ENCODE data around the gene MIGA1.

Gene MIGA1

DNA sequence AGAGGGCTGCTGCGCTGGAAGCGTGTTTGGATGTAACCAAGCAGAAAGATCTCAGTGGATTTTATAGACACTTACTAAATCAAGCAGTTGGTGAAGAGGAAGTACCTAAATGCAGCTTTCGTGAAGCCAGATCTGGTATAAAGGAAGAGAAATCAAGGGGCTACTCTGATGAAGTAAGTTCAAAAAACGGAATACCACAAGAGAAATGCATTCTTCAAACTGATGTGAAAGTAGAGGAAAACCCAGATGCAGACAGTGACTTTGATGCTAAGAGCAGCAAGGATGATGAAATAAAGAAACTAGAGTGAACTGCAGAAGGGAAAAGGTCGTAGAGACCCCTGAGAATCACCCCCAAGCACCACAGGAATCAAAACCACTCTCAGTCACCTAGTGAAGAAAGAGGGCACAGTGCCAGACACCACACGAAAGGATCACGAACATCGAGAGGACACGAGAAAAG, 68.2 kb downstream of the MIGA1 start:
- peak in 1 of 6 experiments; percentile 2 for DNase-seq

- no peak for DNase-seq
Observed at GRCh38 chr1:77850082-77850481, 70.6 kb downstream of the MIGA1 start.

- DNase-seq, result no peak
Observed at GRCh38 chr1:77857552-77857951, 78.1 kb downstream of the MIGA1 start.

GRCh38 chr1:77858725-77859124, 79.3 kb downstream of the MIGA1 start:
- no peak for DNase-seq

DNA sequence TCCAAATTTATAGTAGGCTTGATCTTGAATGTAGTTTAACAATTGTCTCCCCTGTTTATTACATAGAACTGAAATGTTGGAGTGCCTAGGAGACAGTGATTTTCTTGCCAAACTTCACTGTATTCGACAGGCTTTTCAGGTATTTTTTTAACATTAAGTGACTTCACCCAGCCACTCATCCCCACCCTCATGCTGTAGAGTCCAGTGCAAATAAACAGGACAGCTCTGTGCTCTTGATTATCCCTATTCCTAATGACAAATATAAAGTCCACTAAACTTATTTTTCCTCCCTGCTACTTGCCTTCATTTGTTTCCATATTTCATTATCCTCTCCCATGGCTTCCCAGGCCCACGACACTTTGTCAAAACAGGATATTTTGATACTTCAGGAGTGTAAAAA, 79.8 kb downstream of the MIGA1 start:
- DNase-seq, result no peak

DNA sequence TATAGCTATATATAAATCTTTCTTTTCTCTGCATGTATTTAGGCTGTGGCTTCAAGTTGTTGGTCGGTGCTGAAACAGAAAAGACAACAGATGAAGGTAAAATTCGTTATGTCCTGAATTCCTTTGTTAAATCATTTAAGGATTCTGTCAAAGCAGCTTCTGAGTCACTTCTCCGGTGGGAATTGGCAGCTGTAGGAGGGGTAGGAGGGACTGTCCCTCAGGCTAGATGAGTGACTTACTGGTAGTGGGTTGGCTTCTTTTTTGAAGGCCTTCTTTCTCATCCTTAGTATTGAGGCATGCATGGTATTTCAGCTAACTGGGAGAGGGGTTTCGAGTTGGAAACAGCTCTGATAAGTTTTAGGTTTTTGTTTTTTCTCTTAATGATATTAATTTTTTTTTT, 86.8 kb downstream of the MIGA1 start:
- no peak for DNase-seq

GRCh38 chr1:77872645-77873044, 93.2 kb downstream of the MIGA1 start:
- no peak for DNase-seq

- no peak for DNase-seq
Observed at GRCh38 chr1:77873461-77873860, 94.0 kb downstream of the MIGA1 start.

GRCh38 chr1:77874804-77875445, 95.5 kb downstream of the MIGA1 start:
- DNase-seq, result no peak

- no peak for DNase-seq
Observed at GRCh38 chr1:77876884-77877283, 97.4 kb downstream of the MIGA1 start.

- DNase-seq, result peak in 2 of 6 experiments; percentile 8 to 11
Observed at GRCh38 chr1:77881061-77881460, 101.6 kb downstream of the MIGA1 start.

DNA sequence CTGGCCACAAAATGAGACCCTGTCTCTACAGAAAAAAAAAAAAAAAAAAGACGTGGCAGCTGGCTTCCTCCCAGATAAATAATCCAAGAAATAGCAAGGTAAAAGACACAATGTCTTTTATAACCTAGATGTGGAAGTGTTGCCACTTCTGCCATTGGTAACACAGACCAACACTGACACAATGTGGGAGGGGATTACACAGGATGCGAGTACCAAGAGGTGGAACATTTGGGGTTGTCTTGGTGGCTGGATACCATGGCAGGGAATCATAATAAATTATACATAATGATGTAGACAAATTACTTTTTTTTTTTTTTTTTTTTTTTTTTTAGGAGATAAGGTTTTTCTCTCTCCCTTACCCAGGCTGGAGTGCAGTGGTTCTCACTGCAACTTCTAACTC, 103.0 kb downstream of the MIGA1 start:
- peak in 1 of 6 experiments; percentile 14 for DNase-seq

- DNase-seq, result peak in 1 of 6 experiments; percentile 19
Observed at GRCh38 chr1:77888081-77888780, 108.8 kb downstream of the MIGA1 start, which contains the start of gene NEXN. Gene NEXN (plus strand): TSS chr1:77888624. CDS start chr1:77916107, 27,483 bp downstream.

GRCh38 chr1:77888781-77889642, 109.6 kb downstream of the MIGA1 start:
- DNase-seq, result peak in 2 of 6 experiments; percentile 5 to 19

DNA sequence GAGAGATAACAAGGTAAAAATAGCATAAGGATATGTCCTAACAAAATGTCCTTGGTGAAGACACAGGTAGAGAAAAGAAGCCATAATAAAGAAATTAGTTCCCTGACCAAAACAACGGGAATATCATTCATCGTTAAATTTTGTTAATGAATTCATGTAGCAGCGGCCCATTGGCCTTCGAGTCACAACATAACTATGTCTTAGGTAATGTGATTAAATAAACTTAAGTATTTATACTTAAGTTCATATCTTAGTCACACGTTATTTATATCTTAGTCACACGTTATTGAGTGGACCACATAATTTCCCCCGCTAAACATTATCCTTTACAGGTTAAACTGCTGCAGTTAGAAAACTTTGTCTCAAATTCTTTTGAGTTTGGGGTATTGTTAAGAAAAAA, 110.2 kb downstream of the MIGA1 start:
- DNase-seq, result no peak

- no peak for DNase-seq
Observed at GRCh38 chr1:77891200-77891599, 111.8 kb downstream of the MIGA1 start.

DNA sequence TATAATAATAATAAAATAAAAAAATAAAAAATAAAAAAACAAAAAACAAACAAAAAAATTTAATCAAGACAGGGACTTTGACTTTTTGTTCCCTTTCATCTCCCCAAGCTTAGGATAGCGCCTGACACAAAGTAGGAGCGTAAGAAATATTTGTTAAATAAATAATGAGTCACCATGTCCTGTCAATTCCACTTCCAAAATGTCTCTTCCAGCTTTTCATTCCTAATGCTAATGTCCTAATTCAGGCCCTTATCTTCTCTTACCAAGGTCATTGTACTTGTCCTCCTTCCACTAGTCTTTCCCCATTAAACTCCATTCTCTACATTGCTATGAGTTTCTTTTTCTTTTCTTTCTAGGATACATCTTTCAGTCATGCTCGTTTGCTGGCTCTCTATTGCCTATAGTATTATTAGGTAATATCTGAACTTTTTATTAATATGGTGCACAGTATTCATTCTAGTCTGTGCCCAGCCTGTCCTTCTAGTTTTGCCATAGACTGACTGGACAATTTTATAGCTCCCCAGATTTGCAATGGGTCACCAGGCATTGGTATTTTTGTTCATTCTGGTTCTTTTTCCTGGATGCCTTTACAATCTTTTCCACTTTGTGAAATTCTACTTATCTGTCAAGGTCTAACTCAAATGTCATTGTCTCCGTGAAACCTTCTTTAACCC, 120.3 kb downstream of the MIGA1 start:
- no peak for DNase-seq

DNA sequence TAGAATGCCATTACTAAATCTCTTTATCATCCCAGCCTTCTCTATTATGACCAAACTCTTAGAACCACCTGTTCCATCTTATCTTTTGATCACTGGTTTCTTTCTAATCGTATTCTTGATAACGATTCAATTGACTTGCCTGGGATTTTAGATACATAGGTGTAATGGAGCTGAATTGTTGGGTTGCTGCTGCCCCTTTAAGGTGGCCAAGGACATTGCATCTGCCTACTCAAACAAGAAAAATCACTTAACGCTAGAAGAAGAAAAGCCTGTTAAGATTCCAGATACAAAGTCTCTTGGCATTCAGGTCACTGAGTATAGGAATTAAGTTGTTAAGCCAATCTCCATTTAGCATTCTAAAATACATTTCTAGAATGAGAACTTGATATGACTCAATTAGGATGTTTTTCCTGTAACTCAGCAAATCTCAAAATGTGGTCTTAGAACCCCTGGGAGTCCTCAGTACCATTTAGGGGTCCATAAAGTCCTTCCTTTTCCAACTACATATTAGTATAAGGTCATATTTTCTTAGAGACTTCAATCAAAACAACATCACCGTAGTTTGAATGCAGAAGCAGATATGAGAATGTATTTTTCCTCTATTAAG, 121.3 kb downstream of the MIGA1 start:
- peak in 2 of 6 experiments; percentile 5 to 10 for DNase-seq

- no peak for DNase-seq
Observed at GRCh38 chr1:77905603-77906002, 126.2 kb downstream of the MIGA1 start.

DNA sequence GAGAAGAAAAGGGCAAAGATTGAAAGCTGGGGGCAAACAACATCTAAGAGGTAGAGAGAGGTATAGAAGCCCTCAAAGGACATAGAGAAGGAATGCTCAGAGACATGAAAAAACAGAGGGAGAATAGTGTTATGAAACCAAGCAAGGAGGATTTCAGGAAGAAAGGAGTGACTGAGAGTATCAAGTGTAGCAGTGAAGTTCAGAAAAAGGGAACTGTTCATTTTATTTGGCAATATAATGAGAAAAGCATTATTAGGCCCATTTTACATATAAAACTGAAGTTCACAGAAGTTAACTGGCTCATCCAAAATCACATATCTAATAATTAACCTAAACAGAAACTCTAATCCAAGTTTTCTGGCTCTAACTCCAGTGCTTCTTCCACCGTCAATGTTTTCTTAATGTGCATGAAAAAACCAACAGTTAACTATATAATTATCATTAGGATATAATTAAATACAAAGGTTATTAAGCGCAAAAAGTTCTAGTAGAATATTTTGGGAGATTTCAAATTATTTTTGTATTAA, 126.6 kb downstream of the MIGA1 start:
- DNase-seq, result no peak

- no peak for DNase-seq
Observed at GRCh38 chr1:77906624-77907023, 127.2 kb downstream of the MIGA1 start.

GRCh38 chr1:77910116-77910515, 130.7 kb downstream of the MIGA1 start:
- no peak for DNase-seq

Data from stimulated activated naive CD4-positive, alpha-beta T cell (primary cell).